Tibial nerve (tissue), 4 donors: ENCODE data around the gene GTF2H2. TPM values are rescaled to one million over a fixed set of nuclear protein-coding genes. Genes with fewer than 3 reads are reported as not detected.
"Not testable (repeated sequence)": the region's sequence is repeated elsewhere in the genome, so short reads cannot be mapped to it uniquely, and the experiment has no call there.

Experiments used
- DNase-seq, 2 donors: peaks; one replicate each; pipeline ENCODE4 v3.0.0-alpha.2; 2019; ENCODE audit warnings: low spot score in 2 of 2
- H3K27ac ChIP-seq, 4 donors: fragments of 200-600 bp; sonication (generic) in 3 of 4; one replicate each; pipeline ENCODE4 v1.5.1; 2017 to 2019; ENCODE audit warnings: mild to moderate bottlenecking in 1 of 4
- H3K27me3 ChIP-seq, 2 donors: fragments of 200-600 bp; sonication (generic) in 1 of 2; one replicate each; pipeline versions ENCODE4 v1.5.1 to v1.6.0; 2017 to 2019
- H3K36me3 ChIP-seq, 3 donors: fragments of 200-600 bp; sonication (generic); one replicate each; pipeline ENCODE4 v1.5.1; 2018 to 2019
- H3K4me1 ChIP-seq, 4 donors: fragments of 200-600 bp; sonication (generic) in 3 of 4; one replicate each; pipeline ENCODE4 v1.5.1; 2017 to 2019
- H3K4me3 ChIP-seq, 4 donors: fragments of 200-600 bp; sonication (generic) in 3 of 4; one replicate each; pipeline ENCODE4 v1.5.1; 2017 to 2019; ENCODE audit warnings: mild to moderate bottlenecking in 1 of 4, moderate library complexity in 1 of 4
- H3K9me3 ChIP-seq, 4 donors: fragments of 200-600 bp; sonication (generic) in 3 of 4; one replicate each; pipeline ENCODE4 v1.5.1; 2017 to 2019
- CTCF ChIP-seq, 5 experiments: fragments of 200-600 bp in 3 of 5; fragments of 450-650 bp in 2 of 5; sonication (generic) in 3 of 5; IDR thresholded peaks; one replicate each; pipeline ENCODE4 v1.5.1; 2016 to 2019; ENCODE audit warnings: antibody characterized with exemption in 5 of 5, mild to moderate bottlenecking in 3 of 5, moderate library complexity in 2 of 5
- EP300 ChIP-seq, 2 donors: sonication (generic); formaldehyde crosslinking; IDR thresholded peaks; one replicate each; pipeline ENCODE4 v1.6.1; 2017; ENCODE audit warnings: antibody characterized with exemption in 2 of 2, mild to moderate bottlenecking in 1 of 2
- POLR2A ChIP-seq, 2 donors: fragments of 450-650 bp; IDR thresholded peaks; one replicate each; pipeline ENCODE4 v1.6.1; 2017; ENCODE audit warnings: antibody characterized with exemption in 2 of 2, mild to moderate bottlenecking in 2 of 2, moderate library complexity in 2 of 2
- WGBS, 2 donors: methylation state at CpG; one replicate each; pipeline ENCODE4 v1.1.5; 2018; 5-methylcytosine and 5-hydroxymethylcytosine counted together
- total RNA-seq, 4 donors: library from RNA; depleted of rRNA; stranded (reverse); fragments of >200 nt; gene quantifications; one replicate each; pipeline ENCODE4 v1.1.0, GENCODE V29; 2016

GTF2H2 gene
- total RNA-seq, 4 donors from 2014 or later, result 9.4 to 34.1 (median 20.9) TPM

DNA sequence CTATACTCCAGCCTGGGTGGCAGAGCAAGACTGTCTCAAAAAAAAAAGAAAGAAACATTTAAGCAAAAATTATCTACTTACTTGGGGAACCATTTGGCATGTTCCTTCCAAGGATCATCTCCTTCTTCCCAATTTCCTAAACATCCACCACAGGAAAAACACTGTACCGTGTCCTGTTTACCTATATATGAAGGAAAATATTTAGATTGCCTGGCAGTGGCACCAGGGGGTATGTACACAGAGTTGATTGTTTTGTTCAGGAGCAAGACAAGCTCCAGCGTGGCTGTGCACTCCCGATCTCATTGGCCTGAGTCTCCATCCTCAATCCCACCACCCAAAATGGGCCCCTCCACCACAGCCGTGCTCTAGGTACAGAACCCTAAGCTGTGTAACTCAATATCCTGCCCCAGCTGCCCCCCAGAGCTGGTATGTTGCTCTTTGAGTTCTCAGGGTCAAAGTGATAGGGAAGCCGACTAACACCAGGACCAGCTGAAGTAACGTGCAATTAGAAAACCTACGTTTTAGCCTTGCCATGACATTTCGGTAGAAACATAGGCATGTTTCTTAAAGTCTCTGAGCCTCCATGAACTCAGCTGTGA, 56.2 kb downstream of the GTF2H2 start:
- Histone ChIP-seq H3K4me3 (no peak overlapping the region), H3K36me3 (no peaks in the 10 kb centered on the region), H3K4me1 (no peaks in the 10 kb centered on the region), H3K27me3 (no peaks in the 10 kb centered on the region), H3K27ac (no peak overlapping the region), H3K9me3 (no peaks in the 10 kb centered on the region)
- DNase-seq, result no peak
- TF ChIP-seq EP300 (IDR thresholded peaks at IDR 0.05) (no peak), CTCF (IDR thresholded peaks at IDR 0.05) (no peak), POLR2A (IDR thresholded peaks at IDR 0.05) (no peak)
- 78 to 82% methylated on average over 8 of the region's 8 CpGs for WGBS, 2 donors

- not testable (repeated sequence) for H3K27me3 ChIP-seq, DNase-seq, H3K27ac ChIP-seq, H3K4me1 ChIP-seq, H3K36me3 ChIP-seq, H3K9me3 ChIP-seq, H3K4me3 ChIP-seq
- WGBS, 2 donors, result 85% methylated on average over 3 of the region's 7 CpGs; no CpG with 5 or more reads in 1 of the 2 donors
These were observed 60.5 kb downstream of the GTF2H2 start for GRCh38 chr5:71006983-71007382.

Other genes starting within 250 kb of the GTF2H2 start
- gene SERF1A, start 167.0 kb downstream of the GTF2H2 start, total RNA-seq, result 10 to 100 TPM in 3 of 4 donors, 1 to 10 TPM in 1; 1.6 to 23.2 (median 18.7) TPM
- 10 to 100 TPM; 15.1 to 37.8 (median 29.2) TPM for gene SMN1, start 142.6 kb downstream of the GTF2H2 start, total RNA-seq
- 10 to 100 TPM; 29.6 to 42.0 (median 35.5) TPM for gene NAIP, start 42.3 kb downstream of the GTF2H2 start, total RNA-seq